Measurements from ENCODE around the gene LRRN4CL. TPM values are rescaled to one million over a fixed set of nuclear protein-coding genes. Genes with fewer than 3 reads are reported as not detected.
A peak's percentile ranks its signal among the peaks of the same experiment; 100 is the strongest.

Gene LRRN4CL
- total and polyA plus RNA-seq, 8 donors: 1.6 to 20.0 (median 5.8) TPM

GRCh38 chr11:62728171-62728988, 39.0 kb upstream of the LRRN4CL start, which contains the start of gene TTC9C:
Gene TTC9C (plus strand): TSS chr11:62728486. CDS start chr11:62728849, 363 bp downstream.
- Histone ChIP-seq H3K27me3 (no peaks in the 10 kb centered on the region), H3K4me3 (peak within 1 kb of the TSS; percentile 88 to 99 (median 93)), H3K36me3 (peaks cover 14 to 35% (median 29%) of the 10 kb centered on the region in 4 donors), H3K9me3 (no peaks in the 10 kb centered on the region), H3K4me1 (peaks cover 35 to 72% (median 54%) of the 10 kb centered on the region in 4 donors), H3K27ac (peak within 1 kb of the TSS; percentile 90 to 99 (median 95))
- peak; percentile 90 to 95 for DNase-seq
- TF ChIP-seq POLR2AphosphoS5 (IDR thresholded peaks at IDR 0.05) (peak in 2 of 3 donors; percentile 72 to 91), POLR2A (IDR thresholded peaks at IDR 0.05) (peak in 1 of 4 donors; percentile 21), EP300 (IDR thresholded peaks at IDR 0.05) (no peak)
- WGBS, 5 donors: 0 to 1% (median 0%) methylated on average over 28 to 29 of the region's 29 CpGs
- intact Hi-C loops (cut with DNase I; ENCODE audit: low total_unique reads): no loop called here

GRCh38 chr11:62727872-62728170, 38.5 kb upstream of the LRRN4CL start:
- 0 to 1% (median 0%) methylated on average over 20 of the region's 20 CpGs for WGBS, 5 donors
- peak overlapping the region; percentile 88 to 99 (median 93) for H3K4me3 ChIP-seq

GRCh38 chr11:62727165-62727871, 38.0 kb upstream of the LRRN4CL start, which contains the start of gene HNRNPUL2:
Gene HNRNPUL2 (minus strand): TSS chr11:62727457. CDS start chr11:62727156, 301 bp downstream.
- WGBS, 5 donors: 0 to 1% (median 0%) methylated on average over 48 to 72 of the region's 72 CpGs
- TF ChIP-seq, protein P1, sequence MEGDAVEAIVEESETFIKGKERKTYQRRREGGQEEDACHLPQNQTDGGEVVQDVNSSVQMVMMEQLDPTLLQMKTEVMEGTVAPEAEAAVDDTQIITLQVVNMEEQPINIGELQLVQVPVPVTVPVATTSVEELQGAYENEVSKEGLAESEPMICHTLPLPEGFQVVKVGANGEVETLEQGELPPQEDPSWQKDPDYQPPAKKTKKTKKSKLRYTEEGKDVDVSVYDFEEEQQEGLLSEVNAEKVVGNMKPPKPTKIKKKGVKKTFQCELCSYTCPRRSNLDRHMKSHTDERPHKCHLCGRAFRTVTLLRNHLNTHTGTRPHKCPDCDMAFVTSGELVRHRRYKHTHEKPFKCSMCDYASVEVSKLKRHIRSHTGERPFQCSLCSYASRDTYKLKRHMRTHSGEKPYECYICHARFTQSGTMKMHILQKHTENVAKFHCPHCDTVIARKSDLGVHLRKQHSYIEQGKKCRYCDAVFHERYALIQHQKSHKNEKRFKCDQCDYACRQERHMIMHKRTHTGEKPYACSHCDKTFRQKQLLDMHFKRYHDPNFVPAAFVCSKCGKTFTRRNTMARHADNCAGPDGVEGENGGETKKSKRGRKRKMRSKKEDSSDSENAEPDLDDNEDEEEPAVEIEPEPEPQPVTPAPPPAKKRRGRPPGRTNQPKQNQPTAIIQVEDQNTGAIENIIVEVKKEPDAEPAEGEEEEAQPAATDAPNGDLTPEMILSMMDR (IDR thresholded peaks at IDR 0.05): no peak
- TF ChIP-seq EP300 (IDR thresholded peaks at IDR 0.05): no peak
- peak; percentile 78 to 96 (median 93) for TF ChIP-seq POLR2AphosphoS5 (IDR thresholded peaks at IDR 0.05)
- TF ChIP-seq POLR2A (IDR thresholded peaks at IDR 0.05): peak in 1 of 4 donors; percentile 81
- Histone ChIP-seq H3K27ac (peak within 1 kb of the TSS; percentile 90 to 99 (median 95)), H3K4me3 (peak within 1 kb of the TSS; percentile 88 to 99 (median 93)), H3K27me3 (no peaks in the 10 kb centered on the region), H3K4me1 (peaks cover 35 to 72% (median 58%) of the 10 kb centered on the region in 4 donors), H3K9me3 (no peaks in the 10 kb centered on the region), H3K36me3 (peaks cover 22 to 36% (median 32%) of the 10 kb centered on the region in 4 donors)
- peak; percentile 99 to 100 for DNase-seq
- intact Hi-C loops (cut with DNase I; ENCODE audit: low total_unique reads): no loop called here

More at GRCh38 chr11:62727872-62728170, 38.5 kb upstream of the LRRN4CL start:
- Histone ChIP-seq H3K9me3 (no peaks in the 10 kb centered on the region), H3K36me3 (peaks cover 17 to 35% (median 29%) of the 10 kb centered on the region in 4 donors), H3K27me3 (no peaks in the 10 kb centered on the region), H3K4me1 (peaks cover 35 to 72% (median 57%) of the 10 kb centered on the region in 4 donors), H3K27ac (peak overlapping the region; percentile 90 to 99 (median 95))
- TF ChIP-seq EP300 (IDR thresholded peaks at IDR 0.05): no peak
- DNase-seq: peak; percentile 86 to 98
- intact Hi-C loops (cut with DNase I; ENCODE audit: low total_unique reads): no loop called here

GRCh38 chr11:62726915-62727164, 37.5 kb upstream of the LRRN4CL start:
- H3K9me3 ChIP-seq: no peaks in the 10 kb centered on the region
- H3K4me1 ChIP-seq: peaks cover 35 to 73% (median 57%) of the 10 kb centered on the region in 4 donors
- H3K36me3 ChIP-seq: peaks cover 27 to 37% (median 37%) of the 10 kb centered on the region in 4 donors
- DNase-seq: no peak
- H3K27me3 ChIP-seq: no peaks in the 10 kb centered on the region
- WGBS, 5 donors: 0 to 1% (median 0%) methylated on average over 1 to 37 of the region's 37 CpGs
- H3K27ac ChIP-seq: peak overlapping the region; percentile 90 to 99 (median 95)
- TF ChIP-seq EP300 (IDR thresholded peaks at IDR 0.05) (no peak), POLR2A (IDR thresholded peaks at IDR 0.05) (no peak), POLR2AphosphoS5 (IDR thresholded peaks at IDR 0.05) (no peak)
- TF ChIP-seq, protein P1 (IDR thresholded peaks at IDR 0.05): no peak
- peak overlapping the region; percentile 88 to 99 (median 93) for H3K4me3 ChIP-seq
- intact Hi-C loops (cut with DNase I; ENCODE audit: low total_unique reads): no loop called here
